ENCODE results near the gene ATP5F1A.

DNA sequence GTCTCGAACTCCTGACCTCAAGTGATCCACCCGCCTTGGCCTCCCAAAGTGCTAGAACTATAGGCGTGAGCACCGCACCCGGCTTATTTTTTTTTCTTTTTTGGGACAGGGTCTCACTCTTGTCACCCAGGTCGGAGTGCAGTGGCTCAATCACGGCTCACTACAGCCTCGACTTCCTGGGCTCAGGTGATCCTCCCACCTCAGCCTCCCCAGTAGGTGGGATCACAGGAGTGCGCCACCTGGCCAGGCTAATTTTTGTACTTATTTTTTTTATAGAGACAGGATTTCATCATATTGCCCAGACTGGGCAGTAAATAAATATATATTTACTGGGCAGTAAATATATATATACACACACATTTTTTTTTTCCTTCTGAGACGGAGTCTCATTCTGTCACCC, 2.6 kb downstream of the ATP5F1A start:
- TF ChIP-seq, protein P1, sequence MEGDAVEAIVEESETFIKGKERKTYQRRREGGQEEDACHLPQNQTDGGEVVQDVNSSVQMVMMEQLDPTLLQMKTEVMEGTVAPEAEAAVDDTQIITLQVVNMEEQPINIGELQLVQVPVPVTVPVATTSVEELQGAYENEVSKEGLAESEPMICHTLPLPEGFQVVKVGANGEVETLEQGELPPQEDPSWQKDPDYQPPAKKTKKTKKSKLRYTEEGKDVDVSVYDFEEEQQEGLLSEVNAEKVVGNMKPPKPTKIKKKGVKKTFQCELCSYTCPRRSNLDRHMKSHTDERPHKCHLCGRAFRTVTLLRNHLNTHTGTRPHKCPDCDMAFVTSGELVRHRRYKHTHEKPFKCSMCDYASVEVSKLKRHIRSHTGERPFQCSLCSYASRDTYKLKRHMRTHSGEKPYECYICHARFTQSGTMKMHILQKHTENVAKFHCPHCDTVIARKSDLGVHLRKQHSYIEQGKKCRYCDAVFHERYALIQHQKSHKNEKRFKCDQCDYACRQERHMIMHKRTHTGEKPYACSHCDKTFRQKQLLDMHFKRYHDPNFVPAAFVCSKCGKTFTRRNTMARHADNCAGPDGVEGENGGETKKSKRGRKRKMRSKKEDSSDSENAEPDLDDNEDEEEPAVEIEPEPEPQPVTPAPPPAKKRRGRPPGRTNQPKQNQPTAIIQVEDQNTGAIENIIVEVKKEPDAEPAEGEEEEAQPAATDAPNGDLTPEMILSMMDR (IDR thresholded peaks at IDR 0.05), result no peak
- TF ChIP-seq EZH2 (IDR thresholded peaks at IDR 0.05), result no peak

Measured in neural progenitor cell (in vitro differentiated cells).